ENCODE measurements around the gene SRGAP2B. TPM values are rescaled to one million over a fixed set of nuclear protein-coding genes. Genes with fewer than 3 reads are reported as not detected.
"Not testable (repeated sequence)": the region's sequence is repeated elsewhere in the genome, so short reads cannot be mapped to it uniquely, and the experiment has no call there.

The SRGAP2B gene
- total RNA-seq, 2 experiments from 2014 or later: 19.9 to 22.2 TPM

DNA sequence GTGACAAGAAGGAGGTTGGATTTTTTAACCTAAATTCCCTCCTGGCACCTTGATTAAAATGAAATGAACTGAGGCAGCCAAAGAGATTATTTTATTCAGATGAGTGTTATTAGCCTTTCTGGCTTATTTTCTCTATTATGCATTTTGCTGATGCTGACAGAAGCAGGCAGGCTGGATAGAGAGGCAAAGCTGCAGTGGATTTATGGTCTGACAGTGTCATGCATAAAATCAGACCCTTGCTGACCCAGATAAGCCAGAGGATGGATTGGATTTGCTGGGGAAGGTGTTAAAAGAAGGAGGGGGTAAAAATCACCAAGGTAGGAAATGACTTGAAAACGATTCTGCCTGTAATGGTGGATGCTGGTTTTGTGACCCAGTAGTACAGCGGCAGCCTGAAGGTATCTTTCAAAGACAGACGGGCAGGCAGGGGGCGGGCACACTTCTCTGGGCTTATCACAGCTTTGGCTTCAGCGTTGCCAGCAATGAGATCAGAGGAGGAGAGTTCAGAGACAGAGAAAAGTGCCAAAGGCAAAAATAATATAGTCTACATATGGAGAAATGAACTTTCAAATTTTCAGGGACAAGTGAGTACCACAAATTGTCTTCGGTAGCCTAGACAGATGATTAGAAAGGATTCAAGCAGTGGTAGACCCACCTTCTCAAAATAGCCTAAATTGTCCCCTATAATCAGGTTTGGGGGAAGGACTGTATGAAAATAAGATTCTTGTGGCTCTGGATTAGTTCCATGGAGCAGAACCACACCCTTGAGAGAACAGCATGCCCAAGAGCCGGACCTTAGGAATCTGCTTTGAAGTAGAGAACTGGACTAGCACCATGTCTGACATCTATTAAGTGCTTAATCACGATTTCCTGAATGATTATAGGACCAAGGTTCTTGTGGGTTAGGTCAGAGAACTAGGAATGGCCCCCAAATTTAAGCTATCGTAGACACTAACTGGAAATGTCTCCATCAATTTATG is 133.2 kb downstream of the SRGAP2B start:
- CTCF ChIA-PET, POLR2A ChIA-PET: not testable (repeated sequence)

DNA sequence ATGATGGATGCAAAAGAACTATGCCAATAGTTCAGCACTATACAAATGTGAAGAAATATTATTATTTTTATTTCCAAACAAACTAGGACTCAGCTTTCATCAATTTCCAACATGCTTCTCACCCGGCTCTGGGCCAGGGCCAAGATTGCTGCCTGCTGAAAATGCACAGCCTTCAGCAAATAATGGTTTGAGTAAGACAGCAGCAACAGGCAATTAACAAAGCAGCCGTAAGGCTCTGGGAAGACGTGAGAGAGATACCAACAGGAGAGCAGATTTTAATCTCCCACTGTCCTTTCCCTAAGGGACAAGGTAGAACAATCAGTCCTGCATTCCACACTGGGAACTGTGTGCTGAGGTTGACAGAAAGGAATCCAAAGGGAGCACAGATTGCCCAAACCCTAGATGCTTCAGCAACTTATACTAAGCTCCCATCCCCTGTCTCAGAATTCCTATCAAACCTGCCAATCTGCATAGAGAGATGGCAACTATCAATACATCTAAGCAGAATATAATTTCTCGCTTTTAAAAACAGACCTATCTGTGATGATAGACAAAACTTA is 134.1 kb downstream of the SRGAP2B start:
- CTCF ChIA-PET, POLR2A ChIA-PET: not testable (repeated sequence)

DNA sequence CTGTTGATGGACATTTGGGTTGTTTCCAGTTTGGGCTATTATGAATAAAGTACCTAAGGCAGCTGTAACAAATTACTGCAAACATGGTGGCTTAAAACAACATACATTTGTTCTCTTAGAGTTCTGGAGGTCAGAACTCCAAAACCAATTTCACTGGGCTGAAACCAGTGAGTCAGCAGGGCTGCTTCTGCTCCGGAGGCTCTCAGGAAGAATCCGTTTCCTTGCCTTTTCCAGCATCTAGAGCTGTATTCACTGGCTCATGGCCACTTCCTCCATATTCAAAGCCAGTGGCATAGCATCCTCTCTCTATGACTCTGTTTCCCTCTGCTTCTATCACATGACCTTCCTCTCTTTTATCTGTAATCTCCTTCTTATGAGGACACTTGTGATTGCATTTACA is 146.7 kb downstream of the SRGAP2B start:
- POLR2A ChIA-PET, CTCF ChIA-PET: not testable (repeated sequence)

GRCh38 chr1:144947495-144947894 is 147.6 kb downstream of the SRGAP2B start:
- POLR2A ChIA-PET, CTCF ChIA-PET: not testable (repeated sequence)

- POLR2A ChIA-PET, CTCF ChIA-PET: not testable (repeated sequence)
These were observed 148.3 kb downstream of the SRGAP2B start for GRCh38 chr1:144946525-144947480.

DNA sequence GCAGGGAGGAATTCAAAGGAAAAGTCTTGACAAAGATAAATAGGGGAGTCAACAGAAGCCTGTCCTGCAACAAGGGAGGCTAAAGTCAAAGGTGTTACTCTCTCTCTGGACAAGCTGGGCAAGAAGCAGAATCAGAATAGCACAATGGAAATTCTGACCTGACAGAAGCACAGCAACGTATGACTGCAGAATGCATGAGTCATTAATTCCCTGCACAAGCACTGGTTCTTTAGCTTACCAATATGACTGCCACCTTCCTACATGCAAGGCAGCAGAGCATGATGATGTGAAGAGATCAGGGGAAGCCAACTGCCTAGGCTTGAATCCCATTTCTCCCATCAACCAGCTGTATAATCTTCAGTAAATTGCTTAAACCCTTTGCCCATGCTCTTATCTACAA is 153.4 kb downstream of the SRGAP2B start:
- POLR2A ChIA-PET, CTCF ChIA-PET: not testable (repeated sequence)

DNA sequence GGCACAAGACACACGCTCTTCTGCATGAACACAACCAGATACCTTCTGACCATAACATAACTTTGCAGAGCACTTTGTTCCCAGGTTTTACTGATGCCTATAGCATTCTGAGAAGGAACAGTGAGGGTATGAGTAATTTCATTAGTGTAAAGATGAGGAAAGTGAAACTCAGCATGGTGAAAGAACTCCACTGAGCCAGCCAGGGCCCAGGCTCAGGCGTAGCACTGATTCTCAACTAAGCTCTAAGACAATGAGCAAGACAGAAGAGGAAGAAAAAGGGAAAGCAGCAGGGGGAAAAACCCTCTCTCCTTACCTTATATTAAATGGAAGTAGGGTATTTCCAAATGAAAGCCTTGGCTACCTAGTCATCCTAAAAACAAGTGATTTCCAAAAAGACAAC is 155.1 kb downstream of the SRGAP2B start:
- CTCF ChIA-PET, POLR2A ChIA-PET: not testable (repeated sequence)

DNA sequence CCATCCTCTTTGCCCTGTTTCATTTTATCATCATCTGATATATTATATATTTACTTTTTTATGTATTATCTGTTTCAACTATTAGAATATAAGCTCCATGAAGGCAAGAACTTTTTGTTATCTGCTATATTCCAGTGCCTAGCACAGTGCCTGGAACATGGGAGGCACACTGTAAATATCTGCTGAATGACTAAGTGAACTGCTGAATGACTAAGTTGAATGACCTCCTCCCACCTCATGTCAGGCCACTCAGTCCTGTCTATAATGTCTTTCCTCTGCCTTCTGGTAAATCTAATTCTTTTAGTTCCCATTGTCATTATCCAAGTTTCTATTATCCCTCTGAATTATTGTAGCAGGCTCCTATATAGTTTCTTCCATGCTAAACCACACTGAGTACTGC is 156.5 kb downstream of the SRGAP2B start:
- CTCF ChIA-PET: not testable (repeated sequence)

DNA sequence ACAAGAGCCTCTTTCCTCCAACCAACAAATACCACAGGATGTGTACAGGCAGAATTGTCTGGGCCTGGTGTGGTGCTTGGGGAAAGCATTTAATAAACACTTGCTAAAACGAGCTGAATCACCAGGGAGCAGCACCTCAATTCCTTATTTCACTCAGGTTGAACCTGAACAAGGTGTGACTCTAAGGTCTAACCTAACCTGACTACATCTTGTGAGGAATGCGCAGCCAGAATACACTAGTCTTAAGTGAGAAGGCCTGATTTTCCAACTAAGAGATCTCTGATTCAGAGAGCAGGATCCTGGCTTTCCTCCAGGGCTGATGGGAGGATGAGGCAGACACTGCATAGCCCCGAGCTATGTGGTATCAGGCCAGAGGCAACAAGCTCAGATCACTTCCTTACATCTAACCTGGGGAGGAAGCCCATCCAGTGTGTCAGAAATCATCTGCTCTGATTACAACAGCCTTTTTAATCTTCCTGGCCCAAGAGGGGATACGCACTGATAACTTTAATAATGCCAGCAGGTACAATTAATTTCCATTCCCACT is 158.9 kb downstream of the SRGAP2B start:
- CTCF ChIA-PET, POLR2A ChIA-PET: not testable (repeated sequence)

More for the DNA sequence above, 156.5 kb downstream of the SRGAP2B start:
- POLR2A ChIA-PET: not testable (repeated sequence)

- POLR2A ChIA-PET, CTCF ChIA-PET: not testable (repeated sequence)
These were observed 159.8 kb downstream of the SRGAP2B start for GRCh38 chr1:144935310-144935709.

DNA sequence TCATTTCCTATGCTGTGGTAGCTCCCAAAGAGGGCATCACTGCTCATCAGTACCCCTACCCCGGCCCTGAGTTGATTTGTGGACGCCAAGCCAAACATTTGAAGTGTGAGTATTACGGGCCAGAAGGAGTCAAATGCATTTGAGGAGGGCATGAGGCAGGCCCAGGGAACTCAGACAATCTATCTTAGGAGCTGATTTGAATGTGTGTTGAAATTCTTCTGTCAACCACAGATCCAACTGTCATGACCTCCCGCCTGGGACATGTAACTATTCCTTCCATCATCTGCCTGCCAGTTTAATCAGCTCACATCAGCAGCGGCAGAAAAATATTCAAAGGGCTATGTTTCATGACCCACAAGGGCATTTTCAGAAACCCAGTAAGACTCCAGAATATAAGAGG is 162.1 kb downstream of the SRGAP2B start:
- CTCF ChIA-PET, POLR2A ChIA-PET: not testable (repeated sequence)

DNA sequence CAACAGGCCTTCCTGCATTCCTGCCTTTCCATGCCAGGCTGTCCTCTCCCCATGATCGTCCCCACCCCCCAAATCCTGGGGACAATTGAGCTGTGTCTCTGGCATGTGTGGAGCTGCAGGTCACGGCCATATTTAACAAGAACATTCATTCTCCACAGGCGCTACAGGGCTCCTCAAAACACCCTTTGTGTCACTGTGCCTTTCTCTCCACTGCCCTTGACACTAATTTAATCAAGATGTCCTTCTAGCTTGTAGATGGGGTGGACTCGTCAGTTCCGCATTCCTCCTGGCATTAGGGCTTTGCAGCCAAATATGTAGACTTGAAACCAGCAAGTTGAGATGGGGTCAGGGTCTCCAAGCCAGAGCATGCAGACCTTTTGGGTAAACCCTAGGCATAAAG is 163.0 kb downstream of the SRGAP2B start:
- CTCF ChIA-PET, POLR2A ChIA-PET: not testable (repeated sequence)

- CTCF ChIA-PET, POLR2A ChIA-PET: not testable (repeated sequence)
These were observed 163.6 kb downstream of the SRGAP2B start for GRCh38 chr1:144931553-144931952.

DNA sequence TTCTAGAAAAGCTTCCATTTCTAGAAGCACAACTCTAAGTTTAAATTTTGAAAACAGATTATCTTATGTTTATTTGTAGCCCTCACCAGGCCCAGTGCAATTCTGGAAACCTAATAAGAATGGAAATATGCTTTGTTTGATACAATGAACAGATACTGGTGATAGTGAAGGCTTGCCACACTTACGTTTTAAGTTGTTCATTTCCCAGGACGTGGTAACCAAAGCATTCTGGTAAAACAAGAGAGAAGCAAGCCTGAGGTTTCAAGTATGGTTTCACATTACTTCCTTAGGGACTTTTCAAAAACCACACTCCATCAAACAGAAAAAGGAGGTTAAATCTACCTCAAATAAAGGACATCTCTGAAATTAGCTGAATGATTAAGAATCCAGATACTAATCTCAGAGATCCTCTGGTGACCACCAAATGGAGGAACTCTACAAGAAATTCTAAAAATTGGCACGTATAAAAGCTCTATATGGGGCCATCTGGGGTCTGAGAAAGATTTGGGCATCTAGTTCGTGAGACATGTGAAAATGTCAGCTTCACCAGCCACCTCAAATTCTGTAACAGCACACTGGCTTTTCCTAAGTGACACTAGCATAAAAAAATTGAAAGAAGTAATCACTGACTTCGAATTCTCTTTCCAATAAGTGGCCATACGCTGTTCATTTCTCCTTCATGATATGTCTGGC is 164.9 kb downstream of the SRGAP2B start:
- CTCF ChIA-PET, POLR2A ChIA-PET: not testable (repeated sequence)

GRCh38 chr1:144927292-144927691 is 167.8 kb downstream of the SRGAP2B start:
- POLR2A ChIA-PET: not testable (repeated sequence)

DNA sequence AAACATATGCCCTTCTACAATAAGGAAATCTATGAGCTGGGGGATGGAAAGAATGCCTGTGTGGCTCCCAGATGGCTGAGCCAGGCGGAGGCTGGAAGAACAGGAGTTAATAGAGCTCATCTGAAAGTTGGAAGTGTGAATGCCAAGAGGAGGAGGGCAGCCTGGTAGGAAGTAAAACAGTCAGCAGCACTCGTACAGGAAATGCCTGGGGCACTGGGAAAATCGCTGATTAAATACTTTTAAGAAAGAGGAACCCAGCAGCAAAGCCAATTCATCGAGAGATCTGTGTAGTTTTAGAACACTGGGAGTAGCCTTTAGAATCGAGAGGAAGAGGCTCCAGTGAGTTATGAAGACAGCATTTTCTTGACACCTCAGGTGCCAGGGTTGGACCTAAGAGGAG is 171.5 kb downstream of the SRGAP2B start:
- POLR2A ChIA-PET, CTCF ChIA-PET: not testable (repeated sequence)

More at GRCh38 chr1:144927292-144927691, 167.8 kb downstream of the SRGAP2B start:
- CTCF ChIA-PET: not testable (repeated sequence)

DNA sequence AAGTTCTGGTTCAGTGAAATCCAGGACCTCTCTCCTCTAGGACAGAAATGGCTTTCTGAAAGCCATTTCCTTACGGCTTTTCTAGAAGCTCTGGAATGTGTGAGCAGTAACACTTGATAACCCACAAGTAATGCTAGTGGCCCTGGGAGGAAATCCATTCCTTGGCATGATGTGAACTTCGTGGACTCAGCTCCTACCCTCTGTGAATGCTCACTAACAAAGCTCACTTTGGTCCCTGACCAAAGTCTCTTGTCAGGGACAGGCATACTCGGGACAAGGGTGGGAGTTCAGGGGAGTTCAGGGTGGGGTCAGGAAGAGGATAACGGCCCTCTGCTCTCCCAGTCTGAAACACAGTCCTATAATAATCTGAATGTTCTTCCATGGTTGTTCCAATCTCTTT is 172.3 kb downstream of the SRGAP2B start:
- POLR2A ChIA-PET: not testable (repeated sequence)

GRCh38 chr1:144919106-144919505 is 176.0 kb downstream of the SRGAP2B start:
- CTCF ChIA-PET, POLR2A ChIA-PET: not testable (repeated sequence)

More for the DNA sequence above, 172.3 kb downstream of the SRGAP2B start:
- CTCF ChIA-PET: not testable (repeated sequence)

DNA sequence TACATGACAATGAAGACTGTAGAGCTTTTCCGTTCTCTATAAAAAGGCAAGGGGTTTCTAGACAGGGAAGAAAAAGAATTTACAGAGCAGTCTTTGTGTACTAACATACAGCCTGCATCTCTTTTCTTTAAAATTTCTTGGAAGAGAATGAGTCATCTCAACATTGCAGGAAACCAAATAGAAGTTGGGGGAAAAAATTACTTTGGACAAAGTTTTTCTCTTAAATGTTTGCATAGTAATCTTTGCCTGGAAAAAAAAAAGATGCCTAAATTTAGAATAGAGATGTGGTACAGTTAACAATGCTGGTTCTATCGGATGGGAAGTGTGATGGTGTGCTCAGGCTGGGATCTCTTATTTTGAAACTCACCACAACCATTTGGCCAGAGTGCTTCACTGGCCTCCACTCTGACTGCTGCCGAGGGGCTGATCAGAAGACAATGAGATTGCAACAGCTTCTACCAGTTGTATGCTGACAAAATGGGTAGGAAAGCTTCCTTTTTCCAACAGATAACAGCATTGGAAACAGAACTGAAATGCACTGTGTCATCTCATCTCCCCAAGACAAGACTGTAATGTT is 177.0 kb downstream of the SRGAP2B start:
- POLR2A ChIA-PET, CTCF ChIA-PET: not testable (repeated sequence)

All from activated CD8-positive, alpha-beta memory T cell treated with anti-CD3 and anti-CD28 coated beads for 36 hours (primary cell).